Inflammatory macrophage (primary cell): ENCODE measurements around the gene SLC39A10.
A peak's percentile ranks its signal among the peaks of the same experiment; 100 is the strongest.
"Not testable (repeated sequence)": the region's sequence is repeated elsewhere in the genome, so short reads cannot be mapped to it uniquely, and the experiment has no call there.

Experiments
- DNase-seq, 2 donors: peaks; one replicate each; pipeline ENCODE4 v3.0.0-alpha.2; 2020 to 2022
- total RNA-seq, 18 experiments: gene quantifications; one replicate each; lab custom pipeline; 2026; ENCODE audit warnings: mixed read lengths in 6 of 18, inconsistent platforms in 2 of 18; lab: John Stamatoyannopoulos, UW

Gene SLC39A10
- 20.6 to 100 (median 59.9) reads per million in 18 experiments for total RNA-seq

GRCh38 chr2:195656859-195657633 is at the start of gene SLC39A10:
SLC39A10 (plus strand) TSS chr2:195657226; CDS start chr2:195680043, 22,817 bp downstream.
- peak; percentile 99 for DNase-seq

GRCh38 chr2:195608768-195609454 is 48.1 kb upstream of the SLC39A10 start:
- no peak for DNase-seq

DNA sequence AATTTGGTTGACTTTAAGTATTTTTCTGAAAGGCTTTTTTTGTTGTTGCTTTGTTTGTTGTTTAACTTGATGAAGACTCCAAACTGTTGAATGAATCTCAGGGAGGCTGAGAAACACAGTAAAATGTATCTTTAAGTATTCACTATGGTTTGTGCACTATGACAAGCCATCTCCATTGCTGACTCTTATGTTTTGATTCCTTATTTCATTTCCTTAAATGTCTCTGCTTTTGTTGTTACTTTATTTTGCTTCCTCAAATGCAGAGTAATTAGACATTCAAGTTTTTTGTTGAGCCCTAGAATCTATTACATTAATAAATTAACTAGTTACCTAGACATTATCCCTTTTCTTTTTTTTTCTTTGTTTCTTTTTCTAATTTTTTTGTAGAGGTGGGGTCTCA is 46.3 kb upstream of the SLC39A10 start:
- DNase-seq, result peak; percentile 43 to 78

DNA sequence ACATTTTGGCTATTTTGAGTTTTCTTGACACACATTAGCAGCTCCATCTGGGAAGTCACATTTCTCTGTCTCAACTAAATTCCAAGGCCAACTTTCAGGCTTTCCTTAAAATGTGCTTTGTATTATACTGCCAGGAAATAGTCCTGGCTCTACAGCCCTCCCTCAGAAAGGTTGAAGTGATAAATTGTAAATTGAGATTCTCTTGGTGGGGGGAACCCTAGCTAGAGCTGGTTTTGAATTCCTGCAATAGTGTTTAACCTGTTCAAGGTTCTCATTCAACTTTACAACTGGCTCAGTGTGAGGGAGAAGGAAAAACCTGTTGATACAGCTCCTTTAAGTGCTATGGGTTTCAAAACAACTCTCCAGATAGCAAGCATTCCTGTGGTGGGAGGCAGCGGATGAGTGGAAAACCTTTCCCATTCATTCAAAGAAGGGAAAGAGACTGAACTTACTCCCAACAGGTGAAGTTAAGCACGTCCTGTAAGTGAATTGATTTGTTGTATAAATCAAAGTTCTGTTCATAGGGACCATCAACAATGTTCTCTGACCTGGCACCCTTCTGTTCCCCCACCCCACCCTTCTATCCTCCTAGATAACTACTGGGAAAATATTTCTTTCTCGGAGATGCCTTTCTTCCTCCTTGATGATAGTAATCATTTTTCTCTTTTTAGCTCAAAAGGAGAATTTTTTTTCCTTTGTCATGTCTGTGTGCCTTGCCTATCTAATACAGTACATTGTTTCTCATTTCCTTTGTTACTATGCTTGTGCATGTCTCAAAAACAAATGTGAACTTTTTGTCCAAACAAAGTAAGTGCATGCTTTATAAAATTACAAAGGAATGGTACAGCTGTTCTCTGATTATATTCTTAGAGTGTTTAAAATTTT is 44.2 kb upstream of the SLC39A10 start:
- no peak for DNase-seq

- DNase-seq, result no peak
These were observed 43.1 kb upstream of the SLC39A10 start for GRCh38 chr2:195613922-195614321.

GRCh38 chr2:195619590-195619989 is 37.4 kb upstream of the SLC39A10 start:
- DNase-seq, result no peak

DNA sequence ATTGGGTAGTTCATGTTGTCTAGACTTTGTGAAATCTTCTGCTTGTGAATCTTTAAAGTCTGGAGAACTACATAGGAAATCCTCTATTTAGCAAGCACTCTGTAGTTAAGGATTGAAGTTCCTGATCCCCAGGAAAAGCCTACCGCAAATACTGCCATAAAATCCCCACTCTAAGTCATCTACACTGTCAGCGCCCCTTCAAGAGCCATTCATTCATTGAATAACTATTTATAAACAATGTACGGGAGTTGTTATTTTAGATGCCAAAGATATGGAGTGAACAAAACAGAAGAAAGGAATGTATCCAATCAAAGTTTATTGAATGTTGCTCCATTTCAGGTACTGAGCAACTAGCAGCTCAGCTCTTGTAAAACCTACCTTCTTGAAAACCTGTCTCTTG is 36.5 kb upstream of the SLC39A10 start:
- DNase-seq, result no peak

GRCh38 chr2:195622966-195623365 is 34.1 kb upstream of the SLC39A10 start:
- no peak for DNase-seq

GRCh38 chr2:195626507-195626906 is 30.5 kb upstream of the SLC39A10 start:
- DNase-seq, result no peak

- DNase-seq, result no peak
These were observed 28.4 kb upstream of the SLC39A10 start for GRCh38 chr2:195628666-195629065.

GRCh38 chr2:195632856-195633572 is 24.0 kb upstream of the SLC39A10 start:
- peak; percentile 56 to 73 for DNase-seq

DNA sequence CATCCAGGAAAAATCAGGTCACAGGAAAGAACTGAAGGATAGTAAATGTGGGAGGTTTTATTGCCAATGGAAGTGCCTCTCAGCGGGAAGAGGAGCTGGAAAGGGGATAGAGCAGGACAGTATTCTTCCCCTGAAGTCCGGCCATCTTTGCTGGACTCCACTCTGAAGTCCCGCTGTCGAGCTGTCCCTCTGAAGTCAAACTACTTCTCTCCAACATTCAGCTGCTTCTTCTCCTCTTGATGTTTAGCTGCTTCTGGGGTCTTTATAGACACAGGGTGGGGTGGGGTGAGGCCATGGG is 23.5 kb upstream of the SLC39A10 start:
- no peak for DNase-seq

- no peak for DNase-seq
These were observed 23.1 kb upstream of the SLC39A10 start for GRCh38 chr2:195633974-195634373.

DNA sequence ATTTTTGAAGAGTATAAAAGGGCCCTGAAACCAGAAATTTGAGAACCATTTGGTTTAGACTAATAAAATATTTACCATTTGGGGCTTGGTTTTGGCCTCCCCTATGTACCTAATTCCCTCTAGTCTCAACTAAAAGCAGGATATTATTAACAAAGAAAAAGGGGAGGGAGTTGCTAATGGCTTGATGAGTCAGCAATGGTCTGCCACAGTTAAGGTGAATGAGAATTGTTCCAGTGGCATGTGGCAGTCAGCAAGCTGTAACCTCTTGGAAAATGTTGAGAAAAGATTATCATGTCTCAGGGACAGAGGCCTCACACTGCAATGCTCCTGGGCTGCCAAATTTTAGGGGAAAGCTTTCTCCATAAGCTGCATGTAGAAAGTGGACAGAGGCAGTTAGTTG is 20.1 kb upstream of the SLC39A10 start:
- no peak for DNase-seq

GRCh38 chr2:195638750-195639149 is 18.3 kb upstream of the SLC39A10 start:
- DNase-seq, result no peak

DNA sequence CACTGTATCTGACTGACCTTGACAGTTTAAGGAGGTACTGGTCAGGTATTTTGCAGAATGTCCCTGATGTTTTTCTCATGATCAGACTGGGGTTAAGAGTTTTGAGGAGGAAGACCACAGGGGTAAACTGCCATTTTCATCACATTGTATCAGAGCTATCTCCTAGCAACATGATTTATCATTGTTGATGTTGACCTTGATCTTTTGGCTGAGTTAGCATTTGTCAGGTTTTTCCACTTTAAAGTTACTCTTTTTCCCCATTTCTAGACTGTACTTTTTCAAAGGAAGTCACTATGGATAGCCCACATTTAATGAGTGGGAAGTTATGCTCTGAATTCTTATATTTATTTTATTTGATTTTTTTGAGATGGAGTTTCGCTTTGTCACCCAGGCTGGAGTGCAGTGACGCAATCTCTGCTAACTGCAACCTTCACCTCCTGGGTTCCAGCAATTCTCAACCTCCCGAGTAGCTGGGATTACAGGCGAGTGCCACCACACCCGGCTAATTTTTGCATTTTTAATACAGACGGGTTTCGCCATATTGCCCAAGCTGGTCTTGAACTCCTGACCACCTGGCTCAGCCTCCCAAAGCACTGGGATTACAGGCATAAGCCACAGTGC is 17.7 kb upstream of the SLC39A10 start:
- DNase-seq, result no peak

DNA sequence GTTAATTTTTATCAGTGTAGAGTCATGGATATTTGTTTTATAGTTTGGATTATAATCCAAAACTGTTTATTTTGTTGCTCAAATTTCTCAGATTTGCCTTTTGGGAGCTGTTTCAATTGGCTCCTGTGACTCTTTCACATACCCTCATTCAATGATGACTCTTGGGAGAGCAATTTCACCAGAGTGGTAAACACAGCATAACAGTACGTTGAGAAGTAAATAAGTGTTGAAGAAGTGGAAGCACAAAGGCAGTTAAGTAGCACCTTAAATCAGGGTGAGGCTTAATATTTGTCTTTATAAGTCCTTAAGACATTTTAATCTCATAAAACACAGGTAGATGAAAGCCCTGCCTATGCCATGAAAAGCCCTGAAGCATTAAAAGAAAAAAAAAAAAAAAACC is 17.1 kb upstream of the SLC39A10 start:
- no peak for DNase-seq

GRCh38 chr2:195642027-195642678 is 14.9 kb upstream of the SLC39A10 start:
- peak; percentile 69 to 85 for DNase-seq

GRCh38 chr2:195642679-195643068 is 14.4 kb upstream of the SLC39A10 start:
- DNase-seq, result no peak

GRCh38 chr2:195644708-195645107 is 12.3 kb upstream of the SLC39A10 start:
- DNase-seq, result not testable (repeated sequence)

DNA sequence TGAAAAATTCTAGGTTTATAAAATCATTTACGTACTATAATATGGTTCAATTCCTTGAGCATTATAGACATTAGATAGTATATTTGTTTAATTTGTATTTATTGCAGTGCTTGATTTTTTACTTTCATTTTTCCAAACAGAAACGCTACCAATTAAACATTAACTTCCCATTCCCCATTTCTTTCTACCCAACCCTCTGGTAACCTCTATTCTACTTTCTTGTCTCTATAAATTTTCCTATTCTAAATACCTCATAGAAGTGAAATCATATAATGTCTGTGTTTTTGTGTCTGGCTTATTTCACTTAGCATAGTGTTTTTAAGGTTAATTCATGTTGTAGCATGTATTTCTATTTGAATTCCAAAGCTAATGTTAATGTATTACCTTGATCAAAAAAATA is 11.6 kb upstream of the SLC39A10 start:
- DNase-seq, result no peak

- DNase-seq, result peak in 1 of 2 donors; percentile 16
These were observed 10.6 kb upstream of the SLC39A10 start for GRCh38 chr2:195646424-195646823.
